Small intestine (tissue), 7 donors: ENCODE data around the gene SLC20A1. TPM values are rescaled to one million over a fixed set of nuclear protein-coding genes. Genes with fewer than 3 reads are reported as not detected.
A peak's percentile ranks its signal among the peaks of the same experiment; 100 is the strongest.

Source experiments
- DNase-seq, 2 donors: peaks; one replicate each; pipeline versions ENCODE4 v3.0.0 to v3.0.0-alpha.2; 2013
- FAIRE-seq: peaks from 2 replicates; lab custom pipeline; 2012; peaks lifted over from hg19 to GRCh38; lab: Jason Lieb, UNC
- H3K27ac ChIP-seq, 3 donors: one replicate each; pipeline ENCODE4 v1.5.1; 2013; ENCODE audit warnings: low read length in 2 of 3, mild to moderate bottlenecking in 2 of 3, control low read depth in 1 of 3, inconsistent platforms in 1 of 3, low read depth in 1 of 3, moderate library complexity in 1 of 3
- H3K27me3 ChIP-seq, 3 donors: one replicate each; pipeline ENCODE4 v1.6.1; 2013; ENCODE audit warnings: low read length in 3 of 3, inconsistent platforms in 1 of 3; ENCODE audit not compliant: control insufficient read depth in 3 of 3, insufficient read depth in 3 of 3
- H3K36me3 ChIP-seq, 3 donors: one replicate each; pipeline ENCODE4 v1.6.1; 2013; ENCODE audit warnings: low read length in 3 of 3, inconsistent platforms in 1 of 3, low read depth in 1 of 3, mild to moderate bottlenecking in 1 of 3, moderate library complexity in 1 of 3; ENCODE audit not compliant: control insufficient read depth in 3 of 3, insufficient read depth in 2 of 3
- H3K4me1 ChIP-seq, 3 donors: one replicate each; pipeline ENCODE4 v1.6.1; 2013; ENCODE audit warnings: low read length in 2 of 3, inconsistent platforms in 1 of 3, low read depth in 1 of 3, mild to moderate bottlenecking in 1 of 3, moderate library complexity in 1 of 3; ENCODE audit not compliant: control insufficient read depth in 3 of 3, insufficient read depth in 2 of 3
- H3K4me3 ChIP-seq, 3 donors: one replicate each; pipeline ENCODE4 v1.5.1; 2013; ENCODE audit warnings: low read length in 3 of 3, control low read depth in 1 of 3, inconsistent platforms in 1 of 3, low read depth in 1 of 3, mild to moderate bottlenecking in 1 of 3, moderate library complexity in 1 of 3
- H3K9me3 ChIP-seq, 2 donors: one replicate each; pipeline ENCODE4 v1.6.1; 2013; ENCODE audit warnings: low read depth in 1 of 2, low read length in 1 of 2; ENCODE audit not compliant: control insufficient read depth in 2 of 2, insufficient read depth in 1 of 2
- WGBS, 3 donors: extraction: QIAGEN DNeasy Blood & Tissue Kit; methylation state at CpG; one replicate each; pipeline ENCODE4 v1.1.7; 2013; 5-methylcytosine and 5-hydroxymethylcytosine counted together
- polyA plus RNA-seq, 4 donors: library from polyadenylated mRNA; stranded (reverse) in 3 of 4; unstranded in 1 of 4; fragments of 200-250 nt in 3 of 4; fragments of 120-200 nt in 1 of 4; gene quantifications; one replicate each; pipeline versions ENCODE4 v1.2.1 to v1.2.3, GENCODE V29; 2013
- donor health status: healthy with polysubstance abuse.
- donor health status: control.
- donor health status: control.
- donor health status: Bipolar disorder and iron deficiency.
- donor health status: healthy.

Gene SLC20A1
- polyA plus RNA-seq, 4 donors: 14.8 to 32.4 (median 25.7) TPM

GRCh38 chr2:112639936-112640335 lies 5.8 kb upstream of the SLC20A1 start:
- no peak for DNase-seq
- 85 to 90% (median 89%) methylated on average over 3 of the region's 3 CpGs for WGBS, 3 donors
- Histone ChIP-seq H3K4me1 (peaks cover 0 to 15% (median 10%) of the 10 kb centered on the region in 3 donors), H3K4me3 (no peak overlapping the region), H3K9me3 (no peaks in the 10 kb centered on the region), H3K36me3 (peaks cover 0 to 2% (median 0%) of the 10 kb centered on the region in 3 donors), H3K27me3 (no peaks in the 10 kb centered on the region), H3K27ac (no peak overlapping the region)
- no peak for FAIRE-seq

GRCh38 chr2:112640467-112640799 lies 5.3 kb upstream of the SLC20A1 start:
- H3K4me1 ChIP-seq: peaks cover 0 to 17% (median 10%) of the 10 kb centered on the region in 3 donors
- H3K27ac ChIP-seq: no peak overlapping the region
- FAIRE-seq (no peak), DNase-seq (no peak)
- 81 to 96% (median 86%) methylated on average over 2 of the region's 2 CpGs for WGBS, 3 donors
- H3K27me3 ChIP-seq: no peaks in the 10 kb centered on the region
- no peak overlapping the region for H3K4me3 ChIP-seq
- H3K9me3 ChIP-seq: no peaks in the 10 kb centered on the region
- H3K36me3 ChIP-seq: peaks cover 0 to 2% (median 0%) of the 10 kb centered on the region in 3 donors

DNA sequence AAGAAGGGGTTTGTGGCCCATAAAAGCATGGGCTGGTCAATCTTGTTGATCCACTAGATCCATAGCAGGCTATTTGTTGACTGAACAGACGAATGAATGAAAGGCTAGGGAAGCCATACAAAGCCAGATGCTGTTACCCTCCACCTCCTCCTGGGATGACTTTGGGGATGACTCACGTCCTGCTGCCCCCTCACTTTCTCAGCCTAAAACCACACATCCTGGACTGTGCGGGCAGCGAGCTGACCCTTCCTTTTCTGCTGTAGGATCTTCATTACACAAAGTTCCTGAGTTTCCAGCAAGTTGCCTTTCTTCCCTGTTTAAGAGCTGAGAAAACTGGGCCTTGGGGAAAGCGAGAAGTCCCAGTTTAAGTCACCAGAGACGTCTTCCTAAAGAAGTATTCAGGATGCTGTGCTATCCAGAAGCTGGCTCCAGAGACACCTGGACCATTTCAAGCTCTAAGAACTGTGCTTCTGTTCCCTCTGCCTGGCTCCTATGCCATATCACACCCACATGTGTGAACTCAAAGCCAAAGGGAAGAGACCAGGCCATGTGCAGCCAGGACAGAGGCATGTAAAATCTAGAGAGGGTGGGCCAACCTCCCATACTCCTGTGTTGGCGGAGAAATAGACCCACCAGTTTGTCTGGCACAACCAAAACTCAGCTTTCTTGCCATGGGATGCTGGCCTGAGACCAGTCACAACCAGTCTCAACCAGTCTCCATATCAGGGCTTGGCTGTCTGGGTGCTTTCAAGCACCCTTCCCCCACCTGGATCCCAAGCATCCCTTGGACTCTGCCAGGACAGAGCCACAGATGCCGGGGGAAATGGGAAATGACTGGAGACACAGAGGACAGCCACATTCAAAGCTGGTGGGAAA lies 4.7 kb upstream of the SLC20A1 start:
- no peaks in the 10 kb centered on the region for H3K27me3 ChIP-seq
- peak overlapping the region in 1 of 3 donors; percentile 13 for H3K27ac ChIP-seq
- H3K9me3 ChIP-seq: no peaks in the 10 kb centered on the region
- DNase-seq (no peak), FAIRE-seq (no peak)
- H3K4me1 ChIP-seq: peaks cover 0 to 17% (median 10%) of the 10 kb centered on the region in 3 donors
- no peak overlapping the region for H3K4me3 ChIP-seq
- peaks cover 0 to 2% (median 0%) of the 10 kb centered on the region in 3 donors for H3K36me3 ChIP-seq
- whole genome bisulfite sequencing, 3 donors: 71 to 90% (median 88%) methylated on average over 8 of the region's 8 CpGs

- WGBS, 3 donors: 33 to 53% (median 38%) methylated on average over 2 of the region's 2 CpGs
- no peak overlapping the region for H3K27ac ChIP-seq
Measured at GRCh38 chr2:112641701-112642100, 4.0 kb upstream of the SLC20A1 start.

GRCh38 chr2:112642561-112642960 lies 3.2 kb upstream of the SLC20A1 start:
- no peak overlapping the region for H3K27ac ChIP-seq
- FAIRE-seq (no peak), DNase-seq (no peak)
- H3K9me3 ChIP-seq: no peaks in the 10 kb centered on the region
- peaks cover 0 to 2% (median 0%) of the 10 kb centered on the region in 3 donors for H3K36me3 ChIP-seq
- peaks cover 0 to 22% (median 9%) of the 10 kb centered on the region in 3 donors for H3K4me1 ChIP-seq
- H3K4me3 ChIP-seq: no peak overlapping the region
- H3K27me3 ChIP-seq: no peaks in the 10 kb centered on the region
- WGBS, 3 donors: 90 to 97% (median 95%) methylated on average over 5 of the region's 5 CpGs

More at GRCh38 chr2:112641701-112642100, 4.0 kb upstream of the SLC20A1 start:
- Histone ChIP-seq H3K4me3 (no peak overlapping the region), H3K4me1 (peaks cover 0 to 17% (median 10%) of the 10 kb centered on the region in 3 donors), H3K27me3 (no peaks in the 10 kb centered on the region), H3K36me3 (peaks cover 0 to 2% (median 0%) of the 10 kb centered on the region in 3 donors), H3K9me3 (no peaks in the 10 kb centered on the region)
- DNase-seq (no peak), FAIRE-seq (no peak)

GRCh38 chr2:112642966-112643365 lies 2.8 kb upstream of the SLC20A1 start:
- no peak overlapping the region for H3K4me3 ChIP-seq
- FAIRE-seq (no peak), DNase-seq (no peak)

DNA sequence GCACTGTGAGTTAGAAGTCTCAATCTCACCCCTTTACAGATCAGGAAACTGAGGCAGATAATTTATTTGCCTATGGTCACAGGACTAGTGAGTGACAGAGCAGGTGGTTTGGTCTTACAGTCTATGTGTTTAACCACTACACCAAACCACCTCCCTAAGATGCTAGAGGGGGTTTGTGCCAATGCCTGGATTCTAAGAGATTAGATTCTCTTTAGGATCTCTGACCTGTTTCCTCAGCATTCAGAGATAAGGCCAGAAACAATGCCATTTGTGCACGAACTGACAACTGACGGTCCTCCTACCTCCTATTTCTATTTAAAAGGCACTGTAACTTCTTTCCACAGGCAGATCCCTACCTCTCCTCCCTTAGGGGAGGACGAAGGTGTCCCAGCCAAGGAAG lies 2.3 kb upstream of the SLC20A1 start:
- no peaks in the 10 kb centered on the region for H3K27me3 ChIP-seq
- peaks cover 0 to 31% (median 14%) of the 10 kb centered on the region in 3 donors for H3K4me1 ChIP-seq
- peak overlapping the region; percentile 51 to 87 (median 77) for H3K27ac ChIP-seq
- H3K36me3 ChIP-seq: peaks cover 0 to 4% (median 2%) of the 10 kb centered on the region in 3 donors
- no peak for DNase-seq
- no peak overlapping the region for H3K4me3 ChIP-seq
- no peak for FAIRE-seq
- no peaks in the 10 kb centered on the region for H3K9me3 ChIP-seq
- WGBS, 3 donors: 55 to 76% (median 68%) methylated on average over 3 of the region's 3 CpGs

More at GRCh38 chr2:112642966-112643365, 2.8 kb upstream of the SLC20A1 start:
- Histone ChIP-seq H3K27ac (no peak overlapping the region), H3K4me1 (peaks cover 0 to 26% (median 10%) of the 10 kb centered on the region in 3 donors), H3K27me3 (no peaks in the 10 kb centered on the region), H3K9me3 (no peaks in the 10 kb centered on the region), H3K36me3 (peaks cover 0 to 2% (median 0%) of the 10 kb centered on the region in 3 donors)
- 91 to 99% (median 99%) methylated on average over 7 of the region's 7 CpGs for WGBS, 3 donors

DNA sequence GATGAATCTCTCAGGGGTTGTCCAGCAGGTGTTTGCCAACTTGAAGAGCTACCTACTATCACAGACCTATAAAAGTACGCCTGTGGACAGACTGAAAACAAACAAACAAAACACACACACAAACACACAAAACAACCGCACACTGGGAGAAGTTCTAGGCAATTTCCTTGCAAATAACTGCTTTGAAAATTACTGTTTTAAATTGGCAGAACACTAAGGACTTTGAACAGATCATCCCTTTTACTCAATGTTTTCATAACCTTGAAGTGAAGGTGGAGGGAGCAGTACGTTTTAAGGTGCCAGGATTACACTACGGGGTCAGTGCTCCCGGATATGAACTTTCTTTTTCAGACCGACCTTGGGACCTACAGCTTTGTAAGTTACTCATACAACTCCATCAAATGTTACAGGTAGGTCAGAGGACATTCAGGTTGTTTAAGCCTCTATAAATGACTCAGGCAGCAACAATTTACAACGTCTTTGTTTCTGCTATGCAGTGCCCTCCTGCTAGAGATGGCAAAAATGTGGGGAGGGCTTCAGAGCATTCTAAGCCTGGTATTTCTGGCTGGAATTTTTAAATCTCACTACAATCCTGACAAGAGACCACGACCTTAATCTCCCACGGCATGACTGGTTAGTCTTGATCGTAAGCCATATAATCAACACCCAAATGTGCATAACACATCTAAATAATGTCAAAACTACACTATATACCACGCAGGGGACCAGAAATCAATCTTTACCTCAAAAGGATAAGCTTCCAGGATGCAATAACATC lies 1.4 kb upstream of the SLC20A1 start:
- H3K27me3 ChIP-seq: no peaks in the 10 kb centered on the region
- FAIRE-seq (no peak), DNase-seq (peak; percentile 97 to 99)
- H3K36me3 ChIP-seq: peaks cover 2 to 4% (median 4%) of the 10 kb centered on the region in 3 donors
- H3K9me3 ChIP-seq: no peaks in the 10 kb centered on the region
- 13 to 39% (median 20%) methylated on average over 11 of the region's 11 CpGs for WGBS, 3 donors
- H3K27ac ChIP-seq: peak overlapping the region; percentile 95 to 99 (median 98)
- H3K4me3 ChIP-seq: peak overlapping the region in 2 of 3 donors; percentile 50 to 62
- peaks cover 0 to 31% (median 18%) of the 10 kb centered on the region in 3 donors for H3K4me1 ChIP-seq
